Medulla oblongata (tissue), 1 donor: Measurements from ENCODE around the gene MEIOB.
"Not testable (repeated sequence)": the region's sequence is repeated elsewhere in the genome, so short reads cannot be mapped to it uniquely, and the experiment has no call there.

Experiments used
- DNase-seq: peaks from one replicate; pipeline ENCODE4 v3.0.0-alpha.2; 2015; ENCODE audit errors: extremely low spot score

MEIOB gene, protein sequence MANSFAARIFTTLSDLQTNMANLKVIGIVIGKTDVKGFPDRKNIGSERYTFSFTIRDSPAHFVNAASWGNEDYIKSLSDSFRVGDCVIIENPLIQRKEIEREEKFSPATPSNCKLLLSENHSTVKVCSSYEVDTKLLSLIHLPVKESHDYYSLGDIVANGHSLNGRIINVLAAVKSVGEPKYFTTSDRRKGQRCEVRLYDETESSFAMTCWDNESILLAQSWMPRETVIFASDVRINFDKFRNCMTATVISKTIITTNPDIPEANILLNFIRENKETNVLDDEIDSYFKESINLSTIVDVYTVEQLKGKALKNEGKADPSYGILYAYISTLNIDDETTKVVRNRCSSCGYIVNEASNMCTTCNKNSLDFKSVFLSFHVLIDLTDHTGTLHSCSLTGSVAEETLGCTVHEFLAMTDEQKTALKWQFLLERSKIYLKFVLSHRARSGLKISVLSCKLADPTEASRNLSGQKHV

DNA sequence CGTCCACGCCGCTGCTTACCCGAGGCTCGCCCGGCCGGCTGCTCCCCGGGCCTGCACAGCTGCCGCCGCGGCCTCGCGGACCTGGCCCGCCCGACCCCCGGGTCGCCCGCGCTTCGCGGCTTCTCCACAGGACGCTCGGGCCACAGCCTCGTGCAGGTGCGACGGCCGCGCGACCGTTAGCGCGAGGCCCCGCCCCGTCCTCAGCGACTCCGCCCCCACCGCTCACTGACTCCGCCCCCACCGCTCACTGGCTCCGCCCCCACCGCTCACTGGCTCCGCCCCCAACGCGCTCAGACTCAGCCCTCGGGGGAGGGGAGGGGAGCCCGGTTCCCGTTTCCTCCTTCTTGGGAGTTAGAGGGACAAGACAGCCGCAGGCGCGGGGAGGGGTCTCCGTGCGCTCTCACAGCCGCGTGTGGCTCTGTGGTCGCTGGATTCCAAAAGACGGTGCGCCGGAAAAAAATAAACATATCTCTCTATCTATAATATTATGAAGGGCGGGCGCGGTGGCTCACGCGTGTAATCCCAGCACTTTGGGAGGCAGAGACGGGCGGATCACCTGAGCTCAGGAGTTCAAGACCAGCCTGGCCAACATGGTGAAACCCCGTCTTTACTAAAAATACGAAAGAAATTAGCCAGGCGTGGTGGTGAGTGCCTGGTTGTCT is at the start of gene MEIOB:
Gene MEIOB (minus strand): TSS at position 191 of the 662 bp plus-strand sequence. CDS start 3,989 bp downstream, outside the sequence.
- DNase-seq = no peak

DNA sequence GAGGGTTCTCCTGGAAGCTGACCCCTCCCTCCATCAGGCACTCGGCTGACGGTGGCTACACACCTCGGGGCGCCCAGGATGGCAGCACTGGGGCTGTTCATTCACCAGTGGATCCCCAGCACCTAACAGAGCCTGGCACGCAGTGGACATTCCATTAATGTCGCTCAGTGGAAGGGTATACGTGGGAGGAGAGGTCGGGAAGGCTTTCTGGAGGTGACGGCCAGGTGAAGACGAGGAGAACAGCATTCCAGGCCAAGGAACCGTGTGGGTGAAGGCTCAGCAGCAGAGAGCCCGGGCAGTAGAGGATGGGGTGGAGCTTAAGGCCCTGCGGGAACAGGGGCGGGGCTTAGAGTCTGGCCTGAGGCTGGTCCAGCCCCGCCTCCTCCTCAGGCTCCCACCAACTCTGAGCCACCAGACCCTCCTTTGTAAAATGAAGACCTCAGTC is 48.8 kb upstream of the MEIOB start:
- DNase-seq = no peak

DNA sequence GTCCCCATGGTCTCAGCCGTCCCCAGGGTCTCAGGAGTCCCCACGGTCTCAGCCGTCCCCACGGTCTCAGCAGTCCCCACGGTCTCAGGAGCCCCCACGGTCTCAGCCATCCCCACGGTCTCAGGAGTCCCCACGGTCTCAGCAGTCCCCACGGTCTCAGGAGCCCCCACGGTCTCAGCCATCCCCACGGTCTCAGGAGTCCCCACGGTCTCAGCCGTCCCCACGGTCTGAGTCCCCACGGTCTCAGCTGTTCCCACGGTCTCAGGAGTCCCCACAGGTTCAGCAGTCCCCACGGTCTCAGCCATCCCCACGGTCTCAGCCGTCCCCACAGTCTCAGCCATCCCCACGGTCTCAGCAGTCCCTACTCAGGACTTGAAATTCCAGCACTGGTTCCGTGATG is 48.2 kb upstream of the MEIOB start:
- DNase-seq = not testable (repeated sequence)

DNA sequence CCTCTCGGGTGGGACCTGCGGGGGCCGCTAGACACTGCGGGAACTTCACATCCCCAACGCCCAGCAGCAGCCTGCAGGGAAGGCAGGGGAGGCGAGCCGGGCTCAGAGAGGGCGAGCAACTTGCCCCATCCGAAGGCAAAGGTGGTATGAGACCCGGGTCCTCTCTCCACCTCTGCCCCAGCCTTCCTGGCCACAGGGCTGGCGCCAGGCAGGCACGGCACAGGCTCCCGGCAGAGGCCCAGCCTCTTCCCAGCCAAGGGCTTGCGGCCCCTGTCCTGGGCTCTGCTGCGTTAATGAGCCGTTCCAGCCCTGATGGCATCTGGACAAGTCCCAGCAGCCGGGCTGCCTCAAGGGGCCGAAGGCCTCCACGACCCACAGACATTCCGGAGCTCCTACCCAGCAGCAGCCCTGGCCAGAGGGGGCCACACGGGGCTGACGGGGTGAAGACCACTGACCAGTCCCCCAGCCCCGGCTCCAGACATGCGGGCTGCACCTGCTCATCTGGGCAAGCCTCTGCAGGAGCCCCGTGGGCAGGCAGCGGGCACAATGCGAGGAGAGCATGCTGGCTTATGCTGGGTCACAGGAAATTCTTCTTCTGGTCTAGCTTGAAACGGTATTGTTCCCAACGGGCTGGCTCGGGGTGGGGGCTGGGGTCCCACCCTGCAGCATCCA is 47.5 kb upstream of the MEIOB start:
- DNase-seq = no peak

DNA sequence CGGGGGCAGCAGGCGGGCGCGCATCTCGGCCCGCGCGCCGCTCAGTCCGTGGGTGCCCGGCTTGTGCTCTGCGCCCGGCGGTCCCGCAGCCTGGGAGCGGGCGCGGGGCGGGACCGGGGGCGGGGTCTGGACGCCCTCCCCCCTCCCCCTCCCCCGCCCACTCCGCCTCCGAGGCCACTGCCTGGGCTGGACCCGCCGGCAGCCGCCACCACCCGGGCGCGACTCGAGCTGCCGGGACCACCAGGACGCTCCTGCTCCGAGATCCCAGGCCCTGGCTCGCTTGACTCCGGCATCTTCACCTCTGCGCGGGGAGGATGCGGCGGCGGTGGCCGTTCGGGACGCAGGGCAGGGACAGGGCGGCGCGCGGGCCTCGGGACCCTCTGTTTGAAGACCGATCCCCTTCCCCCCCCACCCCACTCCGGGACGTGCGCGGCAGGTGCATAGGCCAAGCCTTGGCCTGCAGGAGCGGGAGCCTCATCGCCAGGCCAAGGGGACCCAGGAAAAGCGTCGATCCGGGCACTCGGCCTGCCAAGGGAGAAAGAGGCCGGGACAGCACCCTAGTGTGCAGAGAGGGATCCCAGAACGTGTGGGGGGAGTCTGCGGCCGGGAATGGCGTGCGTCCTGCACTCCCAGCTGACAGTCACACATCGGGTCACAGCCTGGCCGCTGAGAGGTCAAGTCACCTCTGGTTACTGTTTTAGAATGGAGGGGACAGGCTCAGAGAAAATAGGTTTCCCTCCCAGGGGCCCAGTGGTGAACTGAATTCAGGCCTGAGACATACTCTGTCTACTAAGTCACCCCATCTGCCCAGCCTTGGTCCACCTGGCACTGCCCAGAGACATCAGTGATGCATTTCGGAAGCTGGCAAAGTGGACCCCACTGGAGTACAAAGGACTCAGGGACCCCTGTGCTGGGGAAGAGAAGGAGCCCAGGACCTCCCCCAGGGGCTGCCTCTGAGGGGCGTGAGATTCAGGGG is 46.7 kb upstream of the MEIOB start, which contains the start of gene HS3ST6:
Gene HS3ST6 (minus strand): TSS at position 65 of the 976 bp plus-strand sequence. CDS start 92 bp downstream, outside the sequence.
- no peak for DNase-seq

DNA sequence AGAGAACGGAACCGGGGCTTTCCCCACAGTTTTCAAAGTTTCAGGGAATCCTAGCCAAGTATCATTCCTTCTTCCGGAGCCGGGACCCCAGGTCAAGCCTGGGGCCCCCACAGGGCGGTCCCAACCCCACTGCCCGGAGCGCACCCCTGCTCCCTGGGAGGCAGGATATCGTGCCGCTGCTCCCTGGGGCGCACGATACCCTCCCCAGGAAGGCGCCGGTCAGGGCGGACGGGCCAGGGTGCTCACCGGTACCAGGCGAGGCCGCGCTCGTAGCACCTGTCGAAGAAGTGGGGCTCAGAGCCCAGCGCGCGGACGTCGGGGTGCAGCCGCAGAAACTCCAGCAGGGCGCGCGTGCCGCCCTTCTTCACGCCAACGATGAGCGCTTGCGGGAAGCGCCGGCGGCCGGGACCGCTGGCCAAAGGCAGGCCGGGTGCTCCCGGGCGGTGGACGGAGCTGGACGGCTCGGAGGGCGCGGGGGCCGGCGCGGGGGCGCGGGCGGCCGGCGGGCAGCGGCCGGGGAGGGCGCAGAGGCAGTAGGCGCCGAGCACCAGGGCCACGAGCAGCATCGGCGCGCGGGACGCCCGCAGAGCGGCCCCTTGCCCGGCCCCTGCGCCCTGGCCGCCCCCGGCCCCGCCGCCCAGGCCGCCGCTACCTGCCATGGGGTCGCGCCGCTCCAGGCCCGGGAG is 45.8 kb upstream of the MEIOB start:
- DNase-seq = no peak

DNA sequence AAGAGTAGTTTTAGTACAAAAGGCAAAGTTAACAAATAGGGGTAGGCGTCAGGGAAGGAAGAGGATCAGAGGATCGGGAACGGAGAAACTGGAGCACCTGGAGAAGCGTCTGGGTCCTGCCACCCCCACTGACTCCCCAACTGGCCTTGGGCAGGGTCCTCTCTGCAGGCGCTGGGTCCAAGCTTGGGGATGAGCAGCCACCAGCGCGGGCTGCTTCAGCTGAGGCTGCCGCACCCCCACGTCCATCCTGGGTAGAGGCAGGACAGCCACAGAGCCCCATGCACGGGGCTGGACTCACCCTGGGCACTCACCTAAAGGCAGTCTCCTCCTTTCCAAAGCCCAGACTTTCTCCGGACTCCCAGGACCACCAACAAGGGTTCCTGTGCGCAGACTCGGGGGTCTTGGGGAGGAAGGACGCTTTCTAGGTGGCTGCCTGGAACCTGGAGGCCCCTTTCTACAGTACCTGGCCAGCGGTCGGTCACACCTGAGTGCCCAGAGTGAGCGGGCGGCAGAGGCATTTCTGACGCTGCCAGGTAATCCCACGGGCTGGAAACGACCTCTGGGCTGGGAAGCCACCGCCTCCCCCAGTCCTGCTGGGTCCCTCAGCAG is 45.2 kb upstream of the MEIOB start:
- no peak for DNase-seq

DNA sequence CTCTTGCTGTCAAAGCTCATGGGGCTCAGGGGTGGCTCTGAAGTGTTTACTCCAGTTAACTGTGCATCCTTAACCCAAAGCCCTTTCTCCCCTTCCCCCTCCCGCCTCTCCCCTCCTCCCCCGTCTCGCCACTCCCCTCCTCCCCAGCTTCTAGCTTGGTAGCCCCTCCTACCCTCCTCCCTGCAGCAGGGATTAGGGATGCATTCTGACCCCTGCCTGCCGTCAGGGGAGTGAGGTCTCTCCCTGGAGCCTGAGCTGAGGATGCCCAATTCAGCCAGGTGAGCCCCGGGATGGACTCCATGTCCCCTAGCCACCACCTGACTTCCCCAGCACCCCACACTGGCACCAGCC is 44.7 kb upstream of the MEIOB start:
- no peak for DNase-seq

DNA sequence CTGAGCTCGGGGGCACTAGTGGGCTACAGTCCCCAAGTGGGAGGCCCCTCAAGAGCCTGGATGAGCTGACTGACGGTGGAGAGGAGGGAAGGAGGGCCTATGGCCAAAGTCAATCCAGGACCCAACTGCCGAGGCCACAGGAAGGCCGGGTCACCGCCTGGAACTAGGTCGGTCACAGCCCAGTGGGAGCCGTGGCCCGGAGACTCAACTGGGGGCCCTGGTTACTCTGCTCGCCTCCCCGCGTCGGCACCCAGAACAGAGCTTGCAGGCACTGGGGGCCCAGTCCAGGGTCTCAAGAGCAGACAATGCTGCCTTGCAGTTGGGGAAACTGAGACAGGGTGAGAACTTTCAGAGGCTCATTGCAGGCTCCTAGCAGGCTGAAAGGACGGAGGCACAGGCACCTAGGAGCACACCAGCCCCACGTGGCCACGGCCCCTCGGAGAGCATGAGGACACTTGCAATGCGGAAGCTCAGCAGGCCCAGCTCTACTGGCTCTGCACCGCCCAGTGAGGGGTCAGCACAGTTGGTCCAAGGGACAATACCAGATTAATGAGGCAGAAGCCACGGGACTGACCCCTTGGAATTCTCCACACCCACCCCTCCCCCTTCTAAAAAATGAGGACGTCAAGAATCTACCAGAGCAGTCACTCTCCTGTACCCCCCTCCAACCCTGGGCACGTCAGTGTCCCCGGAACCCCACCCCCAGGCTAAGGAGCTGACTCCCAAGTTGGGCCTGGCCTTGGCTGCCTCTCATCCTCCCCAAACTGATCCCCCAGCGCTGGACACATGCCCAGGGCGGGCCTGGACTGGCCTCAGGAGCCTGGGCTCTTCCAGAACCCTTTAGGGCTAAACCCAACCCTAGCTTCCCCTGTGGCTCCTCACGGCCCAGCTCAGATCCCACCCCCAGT is 44.0 kb upstream of the MEIOB start:
- DNase-seq = no peak

DNA sequence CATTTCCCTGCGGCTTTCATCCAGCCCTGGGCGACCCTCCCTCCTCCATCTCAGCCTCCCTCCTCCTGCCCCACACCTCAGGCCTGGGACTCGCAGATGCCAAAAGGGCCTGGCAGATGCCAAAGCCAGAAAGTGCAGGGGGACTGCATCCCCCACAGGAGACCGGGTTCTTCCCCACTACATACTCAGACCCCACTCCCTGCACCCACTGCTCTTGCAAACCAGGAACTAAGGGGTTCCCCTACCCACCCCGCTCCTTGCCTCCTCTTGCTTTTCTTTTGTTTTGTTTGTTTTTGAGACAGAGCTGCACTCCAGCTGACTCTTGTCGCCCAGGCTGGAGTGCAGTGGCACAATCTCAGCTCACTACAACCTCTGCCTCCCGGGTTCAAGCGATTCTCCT is 43.0 kb upstream of the MEIOB start:
- DNase-seq = no peak

DNA sequence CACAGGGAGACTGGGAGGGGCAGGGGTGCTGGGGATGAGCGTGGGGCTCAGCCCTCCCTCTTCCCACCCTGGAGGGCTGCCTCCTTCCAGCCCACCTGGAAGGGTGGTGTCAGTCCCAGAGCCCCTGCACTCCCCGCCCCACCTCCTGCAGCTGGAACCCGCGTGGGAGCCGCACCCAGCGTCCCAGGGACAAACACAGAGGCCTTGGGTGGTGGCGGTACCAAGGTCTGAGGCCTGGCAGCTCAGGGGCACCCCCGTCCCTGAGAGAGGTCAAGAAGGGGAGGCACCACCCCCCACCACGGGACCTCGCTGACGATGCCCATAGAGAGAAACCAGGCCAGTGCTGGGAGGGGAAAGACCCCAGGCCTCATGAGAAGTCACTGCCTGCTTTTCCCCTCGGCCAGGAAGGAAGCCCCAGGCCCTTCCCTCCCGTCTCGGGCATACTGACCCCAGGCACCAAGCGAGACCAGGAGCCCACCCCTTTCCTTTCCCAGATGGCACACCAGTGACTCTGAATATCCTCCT is 42.2 kb upstream of the MEIOB start:
- DNase-seq = no peak

DNA sequence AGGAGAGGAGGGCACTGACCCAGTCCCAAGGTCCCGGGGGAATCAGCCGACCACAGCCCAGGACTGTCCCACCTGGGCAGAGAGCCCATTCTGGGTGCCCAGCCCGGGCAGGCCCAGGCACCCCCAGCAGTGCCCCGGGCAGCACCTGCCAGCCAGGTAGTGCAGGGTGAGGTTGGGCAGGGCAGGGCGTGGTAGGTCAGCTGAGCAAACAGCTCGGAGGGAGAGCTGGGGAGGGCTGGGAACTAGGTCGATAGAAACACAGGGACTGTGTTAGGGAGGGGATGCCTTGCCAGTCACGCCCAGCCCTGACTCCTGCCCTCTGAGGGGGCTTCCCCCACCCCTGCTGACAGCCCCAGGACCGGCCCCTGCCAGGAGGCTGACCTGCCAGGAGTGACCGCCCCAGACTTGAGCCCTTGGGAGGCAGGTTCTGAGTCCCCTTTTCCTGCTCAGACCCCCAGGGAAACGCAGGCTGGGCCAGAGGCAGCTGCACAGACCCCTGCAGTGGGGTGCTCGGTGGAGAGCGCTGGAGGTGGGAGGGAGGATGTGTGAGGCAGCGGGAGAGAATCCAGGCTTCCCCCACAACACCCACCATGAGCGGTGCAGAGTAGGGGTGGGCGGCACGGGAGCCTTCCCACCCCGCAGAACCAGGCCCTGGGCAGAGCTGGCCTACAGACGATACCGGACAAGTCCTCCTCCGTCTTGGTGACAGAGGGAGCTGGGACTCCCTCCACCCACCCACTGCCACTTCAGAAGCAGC is 41.5 kb upstream of the MEIOB start:
- DNase-seq = no peak

DNA sequence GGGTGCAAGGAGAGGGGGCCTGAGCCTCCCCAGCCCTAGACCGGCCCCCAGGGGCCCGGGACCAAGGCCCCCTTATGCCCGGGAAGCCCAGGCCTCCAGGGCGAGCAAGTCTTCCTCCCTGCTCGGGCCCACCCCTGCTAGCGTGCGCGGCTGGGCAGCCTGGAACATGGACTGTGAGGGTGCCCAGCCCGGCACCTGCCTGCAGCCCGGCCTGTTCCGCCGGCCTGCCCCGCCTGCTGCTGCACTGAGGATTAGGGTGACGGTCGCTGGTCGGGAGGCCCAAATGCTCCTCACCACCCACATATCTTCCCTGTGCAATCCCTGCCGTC is 40.2 kb upstream of the MEIOB start:
- no peak for DNase-seq

DNA sequence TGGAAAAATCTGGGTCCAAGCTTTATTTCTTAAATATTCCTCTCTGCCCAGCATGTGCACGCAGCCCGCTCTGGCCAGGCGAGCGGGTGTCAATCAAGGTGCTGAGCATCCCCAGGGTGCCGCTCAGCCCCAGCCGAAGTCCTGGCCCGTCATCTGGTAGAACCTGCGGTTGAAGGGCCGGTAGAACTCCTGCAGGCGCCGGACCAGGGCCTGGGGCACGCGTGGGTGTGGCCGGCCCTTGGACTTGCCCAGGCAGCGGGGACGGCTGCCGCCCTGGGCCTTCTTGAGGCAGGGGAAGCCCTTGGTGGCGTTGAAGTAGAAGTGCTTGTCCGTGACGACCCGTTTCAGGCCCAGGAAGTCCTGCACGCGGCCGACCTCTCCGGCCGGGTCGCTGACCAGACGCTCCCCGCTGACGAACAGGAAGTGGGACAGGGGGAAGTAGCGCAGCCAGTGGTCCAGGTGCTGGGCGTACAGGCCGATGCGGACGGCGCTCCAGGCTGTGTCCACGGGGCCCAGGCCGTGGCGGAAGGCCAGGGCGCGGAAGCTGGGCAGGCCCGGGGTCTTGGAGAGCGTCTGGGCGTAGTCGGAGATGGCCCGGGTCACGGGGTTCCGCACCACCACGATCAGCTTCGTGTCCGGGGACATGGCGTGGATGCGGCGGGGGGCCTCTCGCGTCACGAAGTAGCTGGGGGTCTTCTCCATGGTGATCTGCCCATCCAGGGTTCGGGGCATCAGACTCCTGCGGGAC is 39.7 kb upstream of the MEIOB start:
- DNase-seq = no peak

DNA sequence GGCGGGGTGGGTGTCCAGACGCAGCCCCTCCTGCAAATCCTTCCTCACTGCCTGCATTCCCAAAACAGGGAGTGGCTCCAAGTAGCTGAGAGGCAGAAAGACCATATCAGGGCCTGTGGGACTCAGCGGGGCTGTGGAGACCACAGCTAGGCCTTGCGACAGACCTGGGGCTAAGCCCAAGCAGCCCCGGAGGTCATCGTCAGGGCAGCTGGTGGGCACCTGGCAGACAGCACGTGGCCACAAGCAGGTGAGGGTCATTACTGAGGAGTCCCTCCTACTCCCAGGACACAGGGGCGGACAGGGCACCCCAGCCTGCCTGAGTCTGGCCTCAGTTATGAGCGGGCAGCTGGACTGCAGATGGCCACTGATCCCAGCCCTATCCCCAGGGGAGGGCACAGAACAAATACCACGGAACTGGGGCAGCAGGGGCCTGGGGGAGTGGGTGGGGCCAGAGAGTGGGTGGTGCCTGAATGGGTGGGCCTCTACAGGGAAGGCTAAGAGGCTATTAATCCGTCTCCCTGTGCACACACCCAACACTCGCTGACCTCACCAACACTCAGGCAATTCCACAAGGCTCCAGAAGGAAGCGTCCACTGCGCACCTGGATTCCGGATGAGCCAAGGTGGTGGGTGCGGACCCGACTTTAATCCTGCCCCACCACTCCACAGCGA is 37.7 kb upstream of the MEIOB start:
- DNase-seq = no peak

DNA sequence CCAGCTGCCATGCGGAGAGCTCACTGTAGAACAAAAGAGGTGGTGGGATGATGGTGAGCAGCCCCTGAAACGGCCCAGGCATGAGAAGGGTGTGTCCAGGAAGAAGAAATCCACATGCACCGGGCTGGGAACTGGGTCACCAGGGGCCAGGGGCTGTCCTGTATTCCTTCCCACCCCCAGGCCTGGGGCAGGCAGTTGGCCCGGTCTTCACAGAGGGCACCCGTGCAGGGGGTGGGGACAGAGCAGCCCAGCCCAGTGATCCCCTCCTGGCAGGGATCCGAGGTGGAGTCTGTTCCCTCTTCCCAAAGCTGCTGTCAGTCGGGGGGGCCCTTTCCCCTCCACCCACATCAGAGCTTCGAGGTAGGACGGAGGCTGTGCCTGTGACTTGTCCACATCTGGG is 37.0 kb upstream of the MEIOB start:
- no peak for DNase-seq

DNA sequence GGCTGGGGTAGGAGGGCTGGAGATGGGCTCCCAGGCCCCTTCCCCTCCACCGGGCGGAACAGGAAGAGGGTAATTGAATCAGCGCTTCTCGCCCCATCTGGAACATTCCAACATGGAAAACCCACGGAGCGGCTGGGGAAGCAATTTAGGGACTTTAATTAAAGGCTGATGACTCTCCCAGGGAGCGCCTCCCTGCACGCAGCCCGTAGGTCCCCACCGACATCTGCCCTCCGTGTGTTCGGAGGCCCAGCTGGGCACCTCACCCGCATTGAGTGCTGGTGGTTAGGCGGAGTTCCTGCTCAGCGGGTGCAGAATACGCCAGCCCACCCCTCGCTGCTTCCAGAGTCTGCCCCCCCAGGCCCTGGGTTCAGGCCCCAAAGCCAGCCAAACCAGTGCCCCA is 36.2 kb upstream of the MEIOB start:
- no peak for DNase-seq
